Measurements from ENCODE around the gene USP6NL. TPM values are rescaled to one million over a fixed set of nuclear protein-coding genes. Genes with fewer than 3 reads are reported as not detected.

The USP6NL gene
- total and polyA plus RNA-seq, 9 of the 15 experiments (the other 6 are each of a cell fraction or from before 2014, with no cell fraction given) = 3.2 to 26.6 (median 19.8) TPM

DNA sequence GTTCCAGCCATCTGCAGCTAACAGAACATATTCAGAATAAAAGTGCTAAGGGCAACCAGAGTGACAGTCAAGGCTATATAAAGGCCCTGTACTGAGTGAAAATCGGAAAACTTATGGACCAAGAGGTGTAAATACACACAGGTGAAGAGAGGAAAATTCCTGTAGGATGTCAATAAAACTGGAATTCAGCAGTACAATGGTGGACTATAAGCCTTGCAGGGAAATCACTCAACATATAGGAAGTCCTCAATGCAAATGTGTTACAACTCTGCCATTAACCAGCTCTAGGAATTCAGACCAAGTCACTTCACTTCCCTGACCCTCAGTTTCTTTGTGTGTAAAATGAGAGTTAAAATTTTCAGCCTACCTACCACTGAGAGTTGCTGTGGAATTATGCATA, 7.7 kb downstream of the USP6NL start:
- CTCF ChIA-PET (ENCODE audit: low intra/inter-chr PET ratio) = no interaction called here
- Histone ChIP-seq H3K4me3 (no peak overlapping the region), H3K27me3 (ENCODE audit: control insufficient read depth in 2 of 2, insufficient read depth in 2 of 2, low read length in 2 of 2) (no peaks in the 10 kb centered on the region), H3K79me2 (ENCODE audit: control insufficient read depth, insufficient read depth, low read length) (peaks cover 100% of the 10 kb centered on the region), H3K9me3 (replicated peaks; ENCODE audit: control insufficient read depth, insufficient read depth, low read depth, low read length) (no peaks in the 10 kb centered on the region), H3K9me1 (ENCODE audit: control insufficient read depth, insufficient read depth, low read length) (no peaks in the 10 kb centered on the region), H2AFZ (ENCODE audit: low read depth, low read length) (no peak overlapping the region), H3K9ac (ENCODE audit: insufficient read depth in 1 of 2, low read depth in 2 of 2, low read length in 2 of 2) (peak overlapping the region in 1 of 2 experiments; percentile 32; a peak in 2 of 4 replicates), H3K27ac (ENCODE audit: extremely low read depth, low read depth, low read length) (peak overlapping the region; percentile 54), H3K4me2 (ENCODE audit: insufficient read depth, low read length) (peak overlapping the region; percentile 72), H3K36me3 (ENCODE audit: control insufficient read depth, insufficient read depth, low read length) (peaks cover 6% of the 10 kb centered on the region; the same call in 1 of the 3 replicates), H4K20me1 (replicated peaks; ENCODE audit: control insufficient read depth, insufficient read depth, low read length) (0 out of 2 replicates have a peak, but pooled peaks cover 7% of the 10 kb centered on the region), H3K4me1 (replicated peaks in 1 of 2; ENCODE audit: control insufficient read depth in 2 of 2, insufficient read depth in 2 of 2, low read length in 2 of 2) (peaks cover 28 to 67% of the 10 kb centered on the region in 2 experiments)
- no TSS peak for BruUV-seq (replicated peaks)
- WGBS (ENCODE audit: insufficient coverage, low coverage, missing lambda C conversion rate) = 6% methylated on average over 1 of the region's 1 CpG
- ATAC-seq (peak; percentile 24), FAIRE-seq (no peak), DNase-seq (ENCODE audit: extremely low read depth in 1 of 4, low spot score in 3 of 4) (no peak)
- in situ Hi-C loops (cut with MboI) (no loop called here), intact Hi-C loops (cut with micrococcal nuclease) (loop anchor here (2.0 kb wide), 1 partner anchor 15 kb away; no protein-coding TSS in a partner anchor)
- no peak for TF ChIP-seq COPS2 (conservative IDR thresholded peaks at IDR 0.05)
- peak; percentile 18 for TF ChIP-seq BRD9 (IDR thresholded peaks at IDR 0.05; ENCODE audit: low read depth, partially characterized antibody)
- TF ChIP-seq ADNP (tag; IDR thresholded peaks at IDR 0.05) = peak; percentile 24; the same call in 1 of the 2 replicates
- no peak for TF ChIP-seq SMARCA4 (IDR thresholded peaks at IDR 0.05)
- 0 out of 2 replicates have a peak, but pooled peaks have one; percentile 32 for TF ChIP-seq CUX1 (CRISPR knock-in tag; IDR thresholded peaks at IDR 0.05)
- no peak for TF ChIP-seq ZNF431 (CRISPR knock-in tag; IDR thresholded peaks at IDR 0.05)
- TF ChIP-seq SP2 (IDR thresholded peaks at IDR 0.05; ENCODE audit: extremely low read depth, low read depth, low read length, poor library complexity, severe bottlenecking) = no peak
- POLR2A ChIA-PET = interaction anchor here (1.3 to 3.8 kb wide), 4 partner anchors 8 to 15 kb away, joined by 4 to 24 read pairs (median 6); no protein-coding TSS in a partner anchor
